Vagina (tissue), 2 donors: ENCODE data around the gene CAMK2B.

Source experiments
- POLR2AphosphoS5 ChIP-seq, 2 donors: sonication (generic); formaldehyde crosslinking; IDR thresholded peaks; one replicate each; pipeline ENCODE4 v1.9.0; 2017; ENCODE audit warnings: antibody characterized with exemption in 2 of 2, mild to moderate bottlenecking in 2 of 2, low read depth in 1 of 2; ENCODE audit not compliant: insufficient read depth in 1 of 2
- TF ChIP-seq, protein P1 (sequence below), 3 experiments: fragments of 450-650 bp in 2 of 3; fragments of 200-600 bp in 1 of 3; sonication (generic) in 1 of 3; IDR thresholded peaks; one replicate each; pipeline ENCODE4 v1.5.1; 2017 to 2019; ENCODE audit warnings: antibody characterized with exemption in 3 of 3, mild to moderate bottlenecking in 2 of 3, moderate library complexity in 2 of 3

DNA sequence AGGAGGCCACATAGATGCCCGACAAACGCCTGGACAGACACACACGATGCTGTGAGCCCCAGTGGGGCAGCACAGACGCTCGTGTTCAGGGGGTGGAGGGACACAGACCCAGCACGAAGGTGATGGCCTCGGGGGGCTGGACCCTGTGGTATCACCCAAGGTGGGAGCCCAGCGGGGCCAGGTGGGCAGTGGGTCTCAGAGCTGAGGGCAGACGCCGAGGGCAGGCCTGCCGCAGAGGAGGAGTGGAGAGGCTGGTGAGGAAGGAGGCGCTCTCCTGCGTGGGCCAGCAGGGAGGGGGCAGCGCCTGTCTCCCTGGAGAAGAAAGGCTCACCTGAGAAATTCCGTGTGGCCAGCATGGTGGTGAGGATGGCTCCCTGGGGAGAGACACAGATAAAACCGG lies 85.0 kb downstream of the CAMK2B start:
- TF ChIP-seq, protein P1, sequence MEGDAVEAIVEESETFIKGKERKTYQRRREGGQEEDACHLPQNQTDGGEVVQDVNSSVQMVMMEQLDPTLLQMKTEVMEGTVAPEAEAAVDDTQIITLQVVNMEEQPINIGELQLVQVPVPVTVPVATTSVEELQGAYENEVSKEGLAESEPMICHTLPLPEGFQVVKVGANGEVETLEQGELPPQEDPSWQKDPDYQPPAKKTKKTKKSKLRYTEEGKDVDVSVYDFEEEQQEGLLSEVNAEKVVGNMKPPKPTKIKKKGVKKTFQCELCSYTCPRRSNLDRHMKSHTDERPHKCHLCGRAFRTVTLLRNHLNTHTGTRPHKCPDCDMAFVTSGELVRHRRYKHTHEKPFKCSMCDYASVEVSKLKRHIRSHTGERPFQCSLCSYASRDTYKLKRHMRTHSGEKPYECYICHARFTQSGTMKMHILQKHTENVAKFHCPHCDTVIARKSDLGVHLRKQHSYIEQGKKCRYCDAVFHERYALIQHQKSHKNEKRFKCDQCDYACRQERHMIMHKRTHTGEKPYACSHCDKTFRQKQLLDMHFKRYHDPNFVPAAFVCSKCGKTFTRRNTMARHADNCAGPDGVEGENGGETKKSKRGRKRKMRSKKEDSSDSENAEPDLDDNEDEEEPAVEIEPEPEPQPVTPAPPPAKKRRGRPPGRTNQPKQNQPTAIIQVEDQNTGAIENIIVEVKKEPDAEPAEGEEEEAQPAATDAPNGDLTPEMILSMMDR (IDR thresholded peaks at IDR 0.05) = no peak
- no peak for TF ChIP-seq POLR2AphosphoS5 (IDR thresholded peaks at IDR 0.05; ENCODE audit: insufficient read depth in 1 of 2, low read depth in 1 of 2)
